Hepatocyte (in vitro differentiated cells): Measurements from ENCODE around the gene MAST3. TPM values are rescaled to one million over a fixed set of nuclear protein-coding genes. Genes with fewer than 3 reads are reported as not detected.

ENCODE experiments used
- DNase-seq: peaks from one replicate; pipeline ENCODE4 v3.0.0-alpha.2; 2016; ENCODE audit warnings: low spot score
- H2AFZ ChIP-seq: fragments of 200-600 bp; sonication (generic); 2 replicates; pipeline ENCODE4 v1.6.0; 2016; ENCODE audit warnings: antibody characterized with exemption, mild to moderate bottlenecking
- H3K27ac ChIP-seq: fragments of 200-600 bp; sonication (generic); 2 replicates; pipeline ENCODE4 v1.5.1; 2016; ENCODE audit warnings: mild to moderate bottlenecking
- H3K27me3 ChIP-seq: fragments of 200-600 bp; sonication (generic); 2 replicates; pipeline ENCODE4 v1.6.1; 2016
- H3K36me3 ChIP-seq: fragments of 200-600 bp; sonication (generic); replicated peaks from 2 replicates; pipeline ENCODE4 v1.5.1; 2016; ENCODE audit warnings: low read depth; ENCODE audit not compliant: insufficient read depth
- H3K4me1 ChIP-seq: fragments of 200-600 bp; sonication (generic); 2 replicates; pipeline ENCODE4 v1.5.1; 2016; ENCODE audit warnings: mild to moderate bottlenecking, moderate library complexity; ENCODE audit not compliant: insufficient read depth
- H3K4me2 ChIP-seq: fragments of 200-600 bp; sonication (generic); 2 replicates; pipeline ENCODE4 v1.6.0; 2016
- H3K4me3 ChIP-seq: fragments of 200-600 bp; sonication (generic); 2 replicates; pipeline ENCODE4 v1.5.1; 2016; ENCODE audit warnings: mild to moderate bottlenecking
- H3K79me2 ChIP-seq: fragments of 200-600 bp; sonication (generic); 2 replicates; pipeline ENCODE4 v1.6.0; 2017; ENCODE audit warnings: mild to moderate bottlenecking
- H3K9me2 ChIP-seq: fragments of 200-600 bp; sonication (generic); replicated peaks from 2 replicates; pipeline ENCODE4 v1.6.0; 2017; ENCODE audit warnings: mild to moderate bottlenecking; ENCODE audit not compliant: insufficient read depth
- H3K9me3 ChIP-seq: fragments of 200-600 bp; sonication (generic); 2 replicates; pipeline ENCODE4 v1.5.1; 2016; ENCODE audit warnings: low read depth, mild to moderate bottlenecking
- H4K20me1 ChIP-seq: fragments of 200-600 bp; sonication (generic); 2 replicates; pipeline ENCODE4 v1.6.0; 2016; ENCODE audit warnings: mild to moderate bottlenecking; ENCODE audit not compliant: insufficient read depth, poor library complexity, severe bottlenecking
- EZH2 ChIP-seq: fragments of 200-600 bp; sonication (generic); IDR thresholded peaks from 2 replicates; pipeline ENCODE4 v1.6.1; 2016; ENCODE audit warnings: antibody characterized with exemption, mild to moderate bottlenecking, borderline replicate concordance
- EZH2phosphoT487 ChIP-seq: fragments of 200-600 bp; sonication (generic); IDR thresholded peaks from one replicate; pipeline ENCODE4 v1.6.1; 2018; ENCODE audit warnings: antibody characterized with exemption, mild to moderate bottlenecking, low read depth, moderate library complexity; ENCODE audit not compliant: unreplicated experiment, severe bottlenecking
- WGBS: methylation state at CpG from one replicate; pipeline ENCODE4 v1.1.6; 2016; ENCODE audit warnings: low lambda C conversion rate; ENCODE audit errors: missing lambda C conversion rate; 5-methylcytosine and 5-hydroxymethylcytosine counted together
- polyA plus RNA-seq: library from polyadenylated mRNA; unstranded; fragments of >200 nt; fragmentation: Nextera tagmentation; extraction: Ambion mirVana; gene quantifications from 2 replicates; pipeline ENCODE4 v1.2.1, GENCODE V29; 2016
- total RNA-seq: library from RNA; depleted of rRNA; stranded (reverse); fragments of >200 nt; gene quantifications from 2 replicates; pipeline ENCODE4 v1.2.3, GENCODE V29; 2014
- TF ChIP-seq, protein P1 (sequence below): fragments of 200-600 bp; sonication (generic); IDR thresholded peaks from 2 replicates; pipeline ENCODE4 v1.5.1; 2016; ENCODE audit warnings: antibody characterized with exemption, mild to moderate bottlenecking; ENCODE audit not compliant: poor library complexity

Gene MAST3
- total and polyA plus RNA-seq, 2 experiments from 2014 or later = 9.7 to 10.3 TPM

DNA sequence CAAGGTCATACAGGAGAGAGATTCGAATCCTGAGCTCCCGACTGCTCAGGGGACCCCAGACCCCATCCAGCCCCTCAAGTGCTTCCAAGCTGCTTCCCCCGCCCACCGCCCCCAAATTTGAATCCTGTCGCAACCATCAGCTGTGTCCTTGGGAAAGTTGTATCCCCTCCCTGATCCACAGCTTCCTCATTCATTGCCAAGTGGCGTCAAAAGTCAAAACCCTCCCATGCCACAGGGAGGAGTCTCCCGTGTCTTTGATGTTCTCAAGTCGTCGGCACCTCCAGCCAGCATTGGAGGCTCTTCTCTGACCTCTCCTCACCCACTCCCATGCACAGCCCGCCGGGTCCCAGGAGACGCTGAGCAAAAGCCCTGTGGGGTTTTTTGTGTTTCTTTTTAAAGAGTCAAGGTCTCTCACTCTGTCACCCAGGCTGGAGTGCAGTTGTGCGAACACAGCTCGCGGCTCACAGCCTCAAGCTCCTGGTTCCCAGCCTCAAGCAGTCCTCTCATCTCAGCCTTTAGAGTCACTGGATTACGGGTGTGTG, 73.2 kb downstream of the MAST3 start:
- H3K4me2 ChIP-seq = no peak overlapping the region

DNA sequence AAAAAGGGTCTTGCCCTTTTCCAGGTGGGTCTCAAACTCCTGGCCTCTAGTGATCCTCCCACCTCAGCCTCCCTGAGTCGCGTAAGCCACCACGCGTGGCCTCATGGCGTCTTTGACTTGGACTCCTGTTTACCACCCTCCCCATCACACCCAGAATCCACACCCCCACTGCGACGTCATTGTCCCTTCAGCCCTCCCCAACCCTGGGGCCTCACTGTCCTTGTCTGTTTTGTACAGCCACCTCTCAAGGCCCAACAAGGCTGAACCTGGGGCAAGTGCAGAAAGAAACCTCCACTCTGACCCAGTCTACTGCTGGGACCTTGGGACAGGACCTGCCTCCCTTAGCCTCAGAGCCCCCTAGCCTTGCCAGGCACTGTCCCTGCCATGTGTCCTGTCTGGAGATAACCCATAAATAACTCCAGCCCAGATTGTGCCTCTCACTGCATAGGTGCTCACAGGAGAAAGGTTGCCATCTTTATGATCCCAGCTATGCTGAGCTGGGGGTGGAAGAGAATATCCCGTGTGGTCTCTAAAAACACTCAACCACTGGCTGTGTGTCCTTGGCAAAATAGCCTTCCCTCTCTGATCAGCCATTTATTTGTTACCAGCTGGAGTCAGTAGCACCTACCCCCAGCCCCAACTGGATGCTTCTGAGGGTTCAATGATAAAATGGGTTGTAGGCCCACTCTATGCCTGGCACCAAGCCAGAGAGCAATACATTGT, 74.2 kb downstream of the MAST3 start:
- no peak for DNase-seq
- Histone ChIP-seq H3K79me2 (no peaks in the 10 kb centered on the region), H3K4me3 (no peak overlapping the region), H3K9me3 (no peaks in the 10 kb centered on the region), H3K36me3 (no peaks in the 10 kb centered on the region), H3K9me2 (no peaks in the 10 kb centered on the region), H2AFZ (no peak overlapping the region), H3K4me2 (no peak overlapping the region), H3K27me3 (no peaks in the 10 kb centered on the region), H3K27ac (no peak overlapping the region), H4K20me1 (no peaks in the 10 kb centered on the region), H3K4me1 (peaks cover 6% of the 10 kb centered on the region)
- TF ChIP-seq EZH2 (no peak), EZH2phosphoT487 (no peak)
- TF ChIP-seq, protein P1, sequence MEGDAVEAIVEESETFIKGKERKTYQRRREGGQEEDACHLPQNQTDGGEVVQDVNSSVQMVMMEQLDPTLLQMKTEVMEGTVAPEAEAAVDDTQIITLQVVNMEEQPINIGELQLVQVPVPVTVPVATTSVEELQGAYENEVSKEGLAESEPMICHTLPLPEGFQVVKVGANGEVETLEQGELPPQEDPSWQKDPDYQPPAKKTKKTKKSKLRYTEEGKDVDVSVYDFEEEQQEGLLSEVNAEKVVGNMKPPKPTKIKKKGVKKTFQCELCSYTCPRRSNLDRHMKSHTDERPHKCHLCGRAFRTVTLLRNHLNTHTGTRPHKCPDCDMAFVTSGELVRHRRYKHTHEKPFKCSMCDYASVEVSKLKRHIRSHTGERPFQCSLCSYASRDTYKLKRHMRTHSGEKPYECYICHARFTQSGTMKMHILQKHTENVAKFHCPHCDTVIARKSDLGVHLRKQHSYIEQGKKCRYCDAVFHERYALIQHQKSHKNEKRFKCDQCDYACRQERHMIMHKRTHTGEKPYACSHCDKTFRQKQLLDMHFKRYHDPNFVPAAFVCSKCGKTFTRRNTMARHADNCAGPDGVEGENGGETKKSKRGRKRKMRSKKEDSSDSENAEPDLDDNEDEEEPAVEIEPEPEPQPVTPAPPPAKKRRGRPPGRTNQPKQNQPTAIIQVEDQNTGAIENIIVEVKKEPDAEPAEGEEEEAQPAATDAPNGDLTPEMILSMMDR = no peak
- WGBS = 92% methylated on average over 8 of the region's 8 CpGs

More for the DNA sequence above, 73.2 kb downstream of the MAST3 start:
- H2AFZ ChIP-seq = no peak overlapping the region
- no peak overlapping the region for H3K4me3 ChIP-seq
- H3K27me3 ChIP-seq = no peaks in the 10 kb centered on the region
- no peaks in the 10 kb centered on the region for H3K9me2 ChIP-seq
- no peaks in the 10 kb centered on the region for H3K79me2 ChIP-seq
- peaks cover 6% of the 10 kb centered on the region for H3K4me1 ChIP-seq
- H3K27ac ChIP-seq = no peak overlapping the region
- no peak for TF ChIP-seq EZH2phosphoT487
- TF ChIP-seq, protein P1 = no peak
- TF ChIP-seq EZH2 = no peak
- no peak for DNase-seq
- H3K9me3 ChIP-seq = no peaks in the 10 kb centered on the region
- 83% methylated on average over 12 of the region's 16 CpGs for WGBS
- H4K20me1 ChIP-seq = no peaks in the 10 kb centered on the region
- no peaks in the 10 kb centered on the region for H3K36me3 ChIP-seq

DNA sequence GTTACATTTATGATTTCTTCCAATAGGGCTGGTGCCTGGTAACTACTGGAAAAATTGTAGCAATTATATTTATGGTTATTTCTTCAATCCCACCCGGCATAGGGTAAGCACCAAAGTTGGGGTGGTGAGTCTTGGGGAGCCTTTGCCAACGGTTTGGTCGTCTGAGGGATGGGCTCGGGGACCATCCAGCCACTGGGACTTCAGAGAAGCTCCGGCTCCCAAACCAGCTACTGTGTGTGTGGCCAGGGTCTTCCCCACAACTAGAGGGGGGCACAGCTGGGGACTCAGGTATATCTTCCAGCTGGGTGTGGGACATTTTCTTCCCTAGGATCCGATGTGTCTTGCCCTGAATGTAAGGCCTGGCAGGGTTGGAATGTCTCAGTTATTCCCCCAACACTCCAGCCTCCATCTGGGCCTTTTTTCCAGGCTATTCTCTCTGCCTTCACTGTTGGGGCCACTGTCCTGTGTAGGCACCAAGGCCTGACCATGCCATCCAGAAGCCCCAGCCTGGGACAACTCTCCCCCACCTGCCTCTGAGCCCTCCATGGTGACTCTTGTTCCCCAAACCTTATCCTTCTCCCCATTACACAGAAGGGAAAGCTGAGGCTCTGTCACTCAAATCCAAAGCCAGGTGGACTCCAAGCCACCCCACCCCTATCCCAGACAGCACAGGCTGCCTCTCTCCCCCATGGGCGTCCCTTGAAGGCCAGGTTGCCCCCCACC, 74.9 kb downstream of the MAST3 start:
- H3K9me3 ChIP-seq = no peaks in the 10 kb centered on the region
- no peaks in the 10 kb centered on the region for H3K27me3 ChIP-seq
- no peak overlapping the region for H3K4me2 ChIP-seq
- TF ChIP-seq EZH2phosphoT487 (no peak), EZH2 (no peak)
- TF ChIP-seq, protein P1 = no peak
- no peak overlapping the region for H2AFZ ChIP-seq
- no peaks in the 10 kb centered on the region for H3K9me2 ChIP-seq
- peak overlapping the region; percentile 31 for H3K27ac ChIP-seq
- peaks cover 6% of the 10 kb centered on the region for H3K4me1 ChIP-seq
- 91% methylated on average over 6 of the region's 7 CpGs for WGBS
- no peak for DNase-seq
- no peak overlapping the region for H3K4me3 ChIP-seq
- H3K36me3 ChIP-seq = no peaks in the 10 kb centered on the region
- H4K20me1 ChIP-seq = no peaks in the 10 kb centered on the region
- no peaks in the 10 kb centered on the region for H3K79me2 ChIP-seq
